PFSK-1 (cell line): ENCODE results near the gene CCDC12.

Experiments
- FOXP2 ChIP-seq: optimal IDR thresholded peaks from 2 replicates; pipeline ENCODE3; 2011; ENCODE audit warnings: borderline replicate concordance, control low read depth, inconsistent platforms; ENCODE audit not compliant: insufficient read depth; ENCODE audit errors: extremely low read length, extremely low read depth
- POLR2AphosphoS5 ChIP-seq: IDR thresholded peaks from 2 replicates; pipeline ENCODE4 v1.6.1; 2012; ENCODE audit warnings: low read depth, mild to moderate bottlenecking, control low read depth, low read length, moderate library complexity
- REST ChIP-seq, 2 experiments: IDR thresholded peaks; 2 replicates each; pipeline versions ENCODE4 v1.6.1 to v1.8.0; 2011 to 2012; ENCODE audit warnings: low read depth in 2 of 2, low read length in 2 of 2, control low read depth in 1 of 2, inconsistent platforms in 1 of 2, mild to moderate bottlenecking in 1 of 2, moderate library complexity in 1 of 2; ENCODE audit not compliant: insufficient read depth in 1 of 2
- SIN3A ChIP-seq: IDR thresholded peaks from 2 replicates; pipeline ENCODE4 v1.6.1; 2012; ENCODE audit warnings: mild to moderate bottlenecking, low read length, moderate library complexity, borderline replicate concordance; ENCODE audit not compliant: insufficient read depth
- TAF1 ChIP-seq: IDR thresholded peaks from 2 replicates; pipeline ENCODE4 v1.6.1; 2012; ENCODE audit warnings: low read length, control low read depth, borderline replicate concordance; ENCODE audit not compliant: insufficient read depth

CCDC12 gene

GRCh38 chr3:46986055-46986730, 9.6 kb upstream of the CCDC12 start:
- TF ChIP-seq SIN3A (no peak), POLR2AphosphoS5 (no peak), REST (IDR thresholded peaks at IDR 0.05; ENCODE audit: insufficient read depth in 1 of 2, low read depth in 2 of 2, low read length in 2 of 2) (no peak), TAF1 (no peak), FOXP2 (no peak)

- TF ChIP-seq REST (IDR thresholded peaks at IDR 0.05; ENCODE audit: insufficient read depth in 1 of 2, low read depth in 2 of 2, low read length in 2 of 2) (no peak), POLR2AphosphoS5 (no peak), FOXP2 (no peak), TAF1 (no peak), SIN3A (no peak)
These were observed 9.0 kb upstream of the CCDC12 start for GRCh38 chr3:46985588-46985987.

- no peak for TF ChIP-seq TAF1
These were observed 8.3 kb upstream of the CCDC12 start for GRCh38 chr3:46984591-46985459.

- TF ChIP-seq FOXP2 (no peak), SIN3A (no peak), TAF1 (no peak), REST (IDR thresholded peaks at IDR 0.05; ENCODE audit: insufficient read depth in 1 of 2, low read depth in 2 of 2, low read length in 2 of 2) (no peak), POLR2AphosphoS5 (no peak)
These were observed 6.0 kb upstream of the CCDC12 start for GRCh38 chr3:46982546-46982945.

- no peak for TF ChIP-seq TAF1
- TF ChIP-seq REST (IDR thresholded peaks at IDR 0.05; ENCODE audit: insufficient read depth in 1 of 2, low read depth in 2 of 2, low read length in 2 of 2), result no peak
- no peak for TF ChIP-seq SIN3A
- TF ChIP-seq FOXP2, result no peak
- no peak for TF ChIP-seq POLR2AphosphoS5
These were observed 5.5 kb upstream of the CCDC12 start for GRCh38 chr3:46981932-46982471.
